ENCODE data around the gene HSPA13. TPM values are rescaled to one million over a fixed set of nuclear protein-coding genes. Genes with fewer than 3 reads are reported as not detected.
A peak's percentile ranks its signal among the peaks of the same experiment; 100 is the strongest.

The HSPA13 gene
- polyA plus RNA-seq (2013) = 38.6 and 40.1 TPM in 2 replicates

- H3K79me1 ChIP-seq (ENCODE audit: low read length) = peaks cover 4% of the 10 kb centered on the region
- peak within 1 kb of the TSS; percentile 68 for H3K9ac ChIP-seq (ENCODE audit: low read length)
- no peak within 1 kb of the TSS for H3K23ac ChIP-seq (ENCODE audit: low read length)
- peaks cover 4% of the 10 kb centered on the region for H3K79me2 ChIP-seq (ENCODE audit: control insufficient read depth, insufficient read depth, low read length, poor library complexity)
- peak within 1 kb of the TSS; percentile 69 for H3K18ac ChIP-seq (ENCODE audit: low read length)
- H3K14ac ChIP-seq (ENCODE audit: low read length) = peak within 1 kb of the TSS; percentile 76
- no peaks in the 10 kb centered on the region for H3K27me3 ChIP-seq (ENCODE audit: insufficient read depth, low read length)
- peak within 1 kb of the TSS; percentile 94 for H3K4me2 ChIP-seq (ENCODE audit: low read length)
- no peaks in the 10 kb centered on the region for H3K4me1 ChIP-seq (ENCODE audit: control insufficient read depth in 1 of 2, insufficient read depth in 2 of 2, low read length in 2 of 2)
- H3K27ac ChIP-seq (ENCODE audit: low read depth, low read length) = peak within 1 kb of the TSS; percentile 51
- no peaks in the 10 kb centered on the region for H3K9me3 ChIP-seq (ENCODE audit: insufficient read depth, low read depth, low read length)
- no peak within 1 kb of the TSS for H2AK5ac ChIP-seq (ENCODE audit: low read length)
- H3K4me3 ChIP-seq (ENCODE audit: low read depth, low read length) = peak within 1 kb of the TSS; percentile 82
- peak within 1 kb of the TSS; percentile 92 for H4K8ac ChIP-seq (ENCODE audit: low read depth, low read length)
- H2BK5ac ChIP-seq (ENCODE audit: low read depth, low read length, poor library complexity) = peak within 1 kb of the TSS; percentile 70
- peaks cover 5 to 6% of the 10 kb centered on the region in 2 experiments for H3K36me3 ChIP-seq (ENCODE audit: control insufficient read depth in 1 of 2, insufficient read depth in 2 of 2, low read length in 2 of 2)
- peak; percentile 100 for DNase-seq
- H3K4ac ChIP-seq (ENCODE audit: low read depth, low read length) = peak within 1 kb of the TSS; percentile 68
- peak within 1 kb of the TSS; percentile 78 for H4K91ac ChIP-seq (ENCODE audit: low read depth, low read length)
- peak within 1 kb of the TSS; percentile 37 for H2BK120ac ChIP-seq (ENCODE audit: insufficient read depth, low read length, poor library complexity)
- H2BK12ac ChIP-seq (ENCODE audit: low read length) = no peak within 1 kb of the TSS
- peak within 1 kb of the TSS; percentile 83 for H2AFZ ChIP-seq (ENCODE audit: insufficient read depth, low read length, poor library complexity)
- peak within 1 kb of the TSS; percentile 66 for H4K12ac ChIP-seq (ENCODE audit: low read depth, low read length)
- no CpG with 5 or more reads among the region's 46 CpGs for WGBS (ENCODE audit: extremely low coverage, insufficient coverage, insufficient read length)
Measured at GRCh38 chr21:14382835-14383595, at the start of gene HSPA13. HSPA13 (minus strand) TSS chr21:14383146; CDS start chr21:14383119, 27 bp downstream.

GRCh38 chr21:14418920-14419319 is 36.0 kb upstream of the HSPA13 start:
- Histone ChIP-seq H4K8ac (ENCODE audit: low read depth, low read length) (no peak overlapping the region), H3K4ac (ENCODE audit: low read depth, low read length) (no peak overlapping the region), H4K91ac (ENCODE audit: low read depth, low read length) (no peak overlapping the region), H3K4me3 (ENCODE audit: low read depth, low read length) (no peak overlapping the region), H2AK5ac (ENCODE audit: low read length) (no peak overlapping the region), H3K36me3 (ENCODE audit: control insufficient read depth in 1 of 2, insufficient read depth in 2 of 2, low read length in 2 of 2) (no peaks in the 10 kb centered on the region), H3K4me2 (ENCODE audit: low read length) (no peak overlapping the region), H3K23ac (ENCODE audit: low read length) (no peak overlapping the region), H3K27me3 (ENCODE audit: insufficient read depth, low read length) (no peaks in the 10 kb centered on the region), H3K9me3 (ENCODE audit: insufficient read depth, low read depth, low read length) (peaks cover 10% of the 10 kb centered on the region), H3K14ac (ENCODE audit: low read length) (no peak overlapping the region), H3K9ac (ENCODE audit: low read length) (no peak overlapping the region), H2BK5ac (ENCODE audit: low read depth, low read length, poor library complexity) (no peak overlapping the region), H3K27ac (ENCODE audit: low read depth, low read length) (no peak overlapping the region), H2AFZ (ENCODE audit: insufficient read depth, low read length, poor library complexity) (no peak overlapping the region), H3K79me2 (ENCODE audit: control insufficient read depth, insufficient read depth, low read length, poor library complexity) (no peaks in the 10 kb centered on the region), H4K12ac (ENCODE audit: low read depth, low read length) (no peak overlapping the region), H3K18ac (ENCODE audit: low read length) (no peak overlapping the region), H3K4me1 (ENCODE audit: control insufficient read depth in 1 of 2, insufficient read depth in 2 of 2, low read length in 2 of 2) (no peaks in the 10 kb centered on the region), H2BK12ac (ENCODE audit: low read length) (no peak overlapping the region), H2BK120ac (ENCODE audit: insufficient read depth, low read length, poor library complexity) (no peak overlapping the region), H3K79me1 (ENCODE audit: low read length) (no peaks in the 10 kb centered on the region)
- no CpG with 5 or more reads among the region's 2 CpGs for WGBS (ENCODE audit: extremely low coverage, insufficient coverage, insufficient read length)
- DNase-seq = no peak

- no peak for DNase-seq
- H2AK5ac ChIP-seq (ENCODE audit: low read length) = no peak overlapping the region
- H2BK12ac ChIP-seq (ENCODE audit: low read length) = no peak overlapping the region
- H3K18ac ChIP-seq (ENCODE audit: low read length) = no peak overlapping the region
- no CpG with 5 or more reads among the region's 2 CpGs for WGBS (ENCODE audit: extremely low coverage, insufficient coverage, insufficient read length)
- H3K27me3 ChIP-seq (ENCODE audit: insufficient read depth, low read length) = no peaks in the 10 kb centered on the region
- H4K91ac ChIP-seq (ENCODE audit: low read depth, low read length) = no peak overlapping the region
- H3K9ac ChIP-seq (ENCODE audit: low read length) = no peak overlapping the region
- H3K4me3 ChIP-seq (ENCODE audit: low read depth, low read length) = no peak overlapping the region
- no peaks in the 10 kb centered on the region for H3K36me3 ChIP-seq (ENCODE audit: control insufficient read depth in 1 of 2, insufficient read depth in 2 of 2, low read length in 2 of 2)
- H4K12ac ChIP-seq (ENCODE audit: low read depth, low read length) = no peak overlapping the region
- no peaks in the 10 kb centered on the region for H3K79me2 ChIP-seq (ENCODE audit: control insufficient read depth, insufficient read depth, low read length, poor library complexity)
- H3K14ac ChIP-seq (ENCODE audit: low read length) = no peak overlapping the region
- no peak overlapping the region for H3K4ac ChIP-seq (ENCODE audit: low read depth, low read length)
- H3K23ac ChIP-seq (ENCODE audit: low read length) = no peak overlapping the region
- H3K9me3 ChIP-seq (ENCODE audit: insufficient read depth, low read depth, low read length) = peaks cover 4% of the 10 kb centered on the region
- no peaks in the 10 kb centered on the region for H3K4me1 ChIP-seq (ENCODE audit: control insufficient read depth in 1 of 2, insufficient read depth in 2 of 2, low read length in 2 of 2)
- no peaks in the 10 kb centered on the region for H3K79me1 ChIP-seq (ENCODE audit: low read length)
- H2BK5ac ChIP-seq (ENCODE audit: low read depth, low read length, poor library complexity) = no peak overlapping the region
- H3K4me2 ChIP-seq (ENCODE audit: low read length) = no peak overlapping the region
- no peak overlapping the region for H2AFZ ChIP-seq (ENCODE audit: insufficient read depth, low read length, poor library complexity)
- no peak overlapping the region for H2BK120ac ChIP-seq (ENCODE audit: insufficient read depth, low read length, poor library complexity)
- H3K27ac ChIP-seq (ENCODE audit: low read depth, low read length) = no peak overlapping the region
- no peak overlapping the region for H4K8ac ChIP-seq (ENCODE audit: low read depth, low read length)
Measured at GRCh38 chr21:14414932-14415508, 32.1 kb upstream of the HSPA13 start.

- Histone ChIP-seq H3K4ac (ENCODE audit: low read depth, low read length) (no peak overlapping the region), H3K79me1 (ENCODE audit: low read length) (no peaks in the 10 kb centered on the region), H3K36me3 (ENCODE audit: control insufficient read depth in 1 of 2, insufficient read depth in 2 of 2, low read length in 2 of 2) (no peaks in the 10 kb centered on the region), H2AK5ac (ENCODE audit: low read length) (no peak overlapping the region), H4K12ac (ENCODE audit: low read depth, low read length) (no peak overlapping the region), H2BK12ac (ENCODE audit: low read length) (no peak overlapping the region), H3K9ac (ENCODE audit: low read length) (no peak overlapping the region), H3K23ac (ENCODE audit: low read length) (no peak overlapping the region), H3K4me3 (ENCODE audit: low read depth, low read length) (no peak overlapping the region), H2BK120ac (ENCODE audit: insufficient read depth, low read length, poor library complexity) (no peak overlapping the region), H4K8ac (ENCODE audit: low read depth, low read length) (no peak overlapping the region), H2AFZ (ENCODE audit: insufficient read depth, low read length, poor library complexity) (no peak overlapping the region), H3K27me3 (ENCODE audit: insufficient read depth, low read length) (no peaks in the 10 kb centered on the region), H3K79me2 (ENCODE audit: control insufficient read depth, insufficient read depth, low read length, poor library complexity) (no peaks in the 10 kb centered on the region), H3K18ac (ENCODE audit: low read length) (no peak overlapping the region), H4K91ac (ENCODE audit: low read depth, low read length) (no peak overlapping the region), H3K27ac (ENCODE audit: low read depth, low read length) (no peak overlapping the region), H3K4me2 (ENCODE audit: low read length) (no peak overlapping the region), H2BK5ac (ENCODE audit: low read depth, low read length, poor library complexity) (no peak overlapping the region), H3K4me1 (ENCODE audit: control insufficient read depth in 1 of 2, insufficient read depth in 2 of 2, low read length in 2 of 2) (no peaks in the 10 kb centered on the region), H3K14ac (ENCODE audit: low read length) (no peak overlapping the region), H3K9me3 (ENCODE audit: insufficient read depth, low read depth, low read length) (no peaks in the 10 kb centered on the region)
- DNase-seq = no peak
- no CpG with 5 or more reads among the region's 2 CpGs for WGBS (ENCODE audit: extremely low coverage, insufficient coverage, insufficient read length)
Measured at GRCh38 chr21:14405962-14406361, 23.0 kb upstream of the HSPA13 start.

Data from trophoblast cell (in vitro differentiated cells and primary cell).